Posterior vena cava (tissue), 2 donors: ENCODE results near the gene CHD2. TPM values are rescaled to one million over a fixed set of nuclear protein-coding genes. Genes with fewer than 3 reads are reported as not detected.

Experiments
- DNase-seq: peaks from one replicate; pipeline ENCODE4 v3.0.0-alpha.2; 2020; ENCODE audit warnings: low spot score
- intact Hi-C, 2 donors: fragments of 100-400 bp; cut with DNase I; formaldehyde crosslinking; loops; one replicate each; pipeline versions ENCODE4 v1.14.1 to v1.14.2; 2022 to 2023
- total RNA-seq, 2 donors: library from RNA; stranded (reverse); fragmentation: NEBNext Ultra II Directional; extraction: Animal tissue kit (Norgen Biotek cat#: 25700); gene quantifications; one replicate each; pipeline ENCODE4 v1.2.1, GENCODE V29; 2021
- donor health status: DM: yes; HTN: yes; CAD: no.
- donor health status: DM: yes; HTN: yes; CAD: no.

The CHD2 gene
- total RNA-seq, 2 donors from 2014 or later = 94.5 to 104 TPM

DNA sequence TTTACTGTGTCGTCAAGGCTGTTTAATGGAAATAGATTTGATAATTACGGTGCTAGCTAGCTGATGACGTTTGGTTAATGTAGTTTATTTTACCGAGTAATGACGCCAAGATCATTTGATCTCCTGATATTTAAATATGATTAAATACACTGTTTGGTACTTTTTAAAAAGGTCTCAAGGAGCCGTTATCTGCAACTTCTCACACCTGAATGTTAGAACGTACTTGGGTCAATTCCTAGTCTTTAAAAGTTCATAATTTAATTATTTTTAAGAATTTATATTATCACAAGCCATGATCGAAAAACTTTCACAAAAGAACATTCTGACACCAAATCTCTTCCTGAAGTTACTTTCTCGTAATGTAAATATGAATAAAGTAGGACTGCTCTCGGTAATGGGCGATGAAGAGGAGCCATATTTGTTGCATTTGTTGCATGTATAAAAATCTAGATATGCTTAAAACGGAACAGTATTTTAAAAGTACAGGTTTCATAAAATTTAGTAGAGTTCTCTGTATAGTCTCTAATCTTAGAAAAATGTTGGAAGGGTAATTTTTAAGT, 16.2 kb upstream of the CHD2 start:
- intact Hi-C loops = loop anchor here in 1 of 2 donors (5.0 kb wide), 2 partner anchors 52 to 77 kb away; no protein-coding TSS in a partner anchor
- DNase-seq = no peak

DNA sequence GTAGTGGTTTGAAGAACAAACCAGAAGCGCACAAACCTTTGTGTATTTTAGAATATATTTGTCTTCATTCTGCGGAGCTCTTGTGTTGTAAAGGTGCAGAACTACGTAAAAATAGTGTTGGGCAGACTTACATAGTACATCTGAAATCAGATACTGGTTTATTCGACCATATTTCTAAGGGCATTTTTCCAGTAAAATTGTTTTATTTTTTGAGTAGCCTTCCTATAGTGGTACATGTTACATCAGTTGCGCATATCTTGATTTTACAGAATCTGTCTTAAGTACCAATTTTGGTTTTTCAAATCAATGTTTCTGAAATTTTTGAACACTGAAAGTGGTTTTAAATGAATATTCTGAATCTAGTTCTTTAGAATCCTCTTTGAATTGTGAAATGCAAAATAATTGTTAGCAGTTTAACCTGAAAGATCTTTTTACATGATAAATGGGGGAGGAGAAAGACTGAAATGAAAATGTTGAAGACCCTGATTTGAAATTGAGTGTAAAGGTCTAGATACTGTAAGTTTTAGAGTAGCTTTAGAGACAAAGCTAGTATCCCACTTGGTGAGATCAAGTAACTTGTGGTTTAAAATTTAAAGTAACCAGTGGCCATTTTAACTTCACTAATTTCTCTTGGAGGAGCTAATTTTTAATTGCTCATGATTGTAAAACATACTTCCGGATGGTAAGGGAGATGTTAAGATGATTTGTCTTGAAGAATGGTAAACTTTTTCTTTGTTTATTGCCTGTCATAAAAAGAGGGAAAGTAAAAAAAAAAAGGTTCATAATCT, 15.5 kb upstream of the CHD2 start:
- intact Hi-C loops = loop anchor here in 1 of 2 donors (5.0 kb wide), 2 partner anchors 52 to 77 kb away; no protein-coding TSS in a partner anchor
- DNase-seq = no peak

DNA sequence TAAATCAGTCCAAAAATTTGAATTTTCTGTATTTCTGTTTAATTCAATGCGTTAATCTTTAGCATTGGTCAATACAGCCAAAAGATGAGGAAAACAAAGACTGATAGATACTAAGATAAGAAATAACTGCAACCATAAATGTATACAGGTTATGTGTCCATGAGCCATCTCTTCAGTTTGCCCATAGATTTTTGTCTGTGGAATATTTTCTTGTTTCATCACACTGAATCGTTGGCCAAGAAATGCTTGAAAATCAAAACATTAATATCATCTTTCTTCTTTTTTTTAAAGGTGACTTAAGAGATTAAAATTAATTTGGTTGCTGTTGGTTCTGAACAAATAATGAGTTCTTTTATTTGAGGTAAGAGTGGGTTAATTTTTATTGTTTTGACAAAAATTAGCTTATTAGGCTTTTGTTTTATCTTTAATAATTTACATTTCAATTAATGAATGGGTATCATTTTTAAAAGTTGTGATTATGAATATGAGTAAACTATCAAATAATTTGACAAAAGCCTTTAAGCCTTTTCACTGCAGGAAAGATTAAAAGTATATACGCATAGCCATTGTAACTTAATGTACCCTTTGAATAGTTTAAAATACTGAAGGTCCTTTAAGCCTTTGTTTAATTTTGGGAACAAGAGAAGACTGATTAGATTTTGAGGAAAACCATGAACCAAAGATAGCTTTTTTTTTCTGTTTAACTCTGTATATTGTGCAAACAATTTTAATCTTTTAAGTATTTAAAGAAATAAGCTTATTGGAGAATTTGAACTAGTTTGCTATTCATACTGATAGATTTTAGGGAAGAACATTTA, 14.7 kb upstream of the CHD2 start:
- intact Hi-C loops = no loop called here

DNA sequence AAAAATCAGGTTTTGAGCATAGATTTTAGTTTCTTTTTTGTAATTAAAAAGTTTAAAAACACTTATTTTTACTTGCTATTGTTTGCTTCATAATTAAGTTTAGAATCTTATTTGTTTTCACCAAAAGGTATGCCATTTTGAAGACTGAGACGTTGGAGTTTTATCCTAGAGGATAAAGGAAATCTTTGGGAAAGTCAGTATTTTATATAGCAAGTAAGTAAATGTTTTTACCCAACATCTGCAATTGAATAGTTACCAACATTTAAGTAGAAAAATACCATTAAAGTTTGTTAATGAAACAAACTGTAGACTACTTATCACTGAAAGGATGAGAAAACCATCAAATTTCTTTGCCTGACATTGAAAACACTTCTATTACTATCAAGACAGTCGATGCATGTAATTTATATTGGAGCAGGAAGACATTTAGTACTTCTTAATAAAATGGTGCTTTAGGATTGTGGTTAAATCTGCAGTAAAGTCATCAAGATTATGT, 14.0 kb upstream of the CHD2 start:
- DNase-seq = no peak
- intact Hi-C loops = no loop called here

More for the DNA sequence above, 14.7 kb upstream of the CHD2 start:
- DNase-seq = no peak

DNA sequence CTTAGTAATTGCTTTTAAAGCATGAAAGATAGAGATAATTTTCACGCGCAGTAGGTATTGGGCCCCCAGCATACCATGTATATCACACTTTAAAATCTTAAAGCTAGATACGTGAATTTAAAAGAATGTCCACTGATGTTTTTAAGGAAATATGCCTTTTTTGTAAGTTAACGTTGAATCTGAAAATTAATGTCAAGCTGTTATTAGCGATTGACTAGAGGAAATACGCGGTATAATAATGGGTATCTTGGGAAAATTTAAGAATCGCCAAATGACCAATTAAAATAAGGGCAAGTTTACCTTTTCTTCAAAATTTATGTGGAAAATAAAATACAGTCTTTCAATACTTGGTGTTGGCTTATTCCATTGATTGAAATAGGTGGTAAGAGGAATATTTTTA, 13.3 kb upstream of the CHD2 start:
- intact Hi-C loops = no loop called here
- no peak for DNase-seq

DNA sequence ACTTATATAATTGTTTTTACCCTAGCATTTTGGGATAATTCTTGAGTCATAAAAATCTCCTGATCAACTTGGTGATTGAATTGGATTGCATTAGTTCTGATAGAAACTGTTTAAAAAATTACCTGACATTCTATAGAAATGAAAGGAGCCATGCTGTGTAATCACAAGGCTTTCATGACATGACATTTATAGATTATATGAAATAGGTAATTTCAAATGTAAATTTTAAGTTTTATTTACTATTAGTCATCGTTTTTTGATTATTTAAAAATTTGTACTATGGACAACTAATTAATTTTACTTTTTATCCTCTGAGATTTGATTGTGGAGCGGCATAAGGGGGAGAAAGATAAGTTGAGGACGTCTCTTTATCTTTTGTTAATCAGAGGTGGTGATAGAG, 12.3 kb upstream of the CHD2 start:
- no peak for DNase-seq
- intact Hi-C loops = no loop called here

DNA sequence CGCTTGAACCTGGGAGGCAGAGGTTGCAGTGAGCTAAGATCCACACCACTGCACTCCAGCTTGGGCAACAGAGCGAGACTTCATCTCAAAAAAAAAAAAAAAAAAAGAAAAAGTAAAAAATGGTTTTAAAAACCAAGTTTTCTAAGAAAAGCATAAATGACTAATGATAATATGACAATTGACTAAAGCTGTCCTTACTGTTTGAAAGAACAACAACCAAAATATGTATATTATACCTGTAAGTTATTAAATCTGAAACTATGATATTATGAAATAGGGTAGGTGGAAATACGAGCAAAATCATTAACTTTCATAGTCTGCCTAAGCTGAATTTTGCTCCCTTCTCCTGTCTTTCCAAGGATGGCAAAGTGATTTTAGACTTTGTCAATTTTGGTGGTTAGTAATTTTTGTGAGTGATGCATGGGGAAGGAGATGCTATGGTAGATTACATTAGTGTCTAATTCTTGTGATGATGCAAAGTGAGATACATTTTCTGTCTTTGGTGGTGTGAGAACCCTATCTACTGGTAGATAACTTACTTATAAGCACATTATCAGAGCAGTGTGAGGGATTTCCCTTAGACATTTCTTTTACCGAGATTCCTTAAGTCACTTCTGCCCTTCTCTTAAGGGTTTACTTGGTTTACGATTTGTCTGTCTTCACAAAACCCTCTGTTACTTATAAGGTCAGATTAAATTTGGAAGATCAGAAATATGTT, 10.6 kb upstream of the CHD2 start:
- DNase-seq = no peak
- intact Hi-C loops = no loop called here

DNA sequence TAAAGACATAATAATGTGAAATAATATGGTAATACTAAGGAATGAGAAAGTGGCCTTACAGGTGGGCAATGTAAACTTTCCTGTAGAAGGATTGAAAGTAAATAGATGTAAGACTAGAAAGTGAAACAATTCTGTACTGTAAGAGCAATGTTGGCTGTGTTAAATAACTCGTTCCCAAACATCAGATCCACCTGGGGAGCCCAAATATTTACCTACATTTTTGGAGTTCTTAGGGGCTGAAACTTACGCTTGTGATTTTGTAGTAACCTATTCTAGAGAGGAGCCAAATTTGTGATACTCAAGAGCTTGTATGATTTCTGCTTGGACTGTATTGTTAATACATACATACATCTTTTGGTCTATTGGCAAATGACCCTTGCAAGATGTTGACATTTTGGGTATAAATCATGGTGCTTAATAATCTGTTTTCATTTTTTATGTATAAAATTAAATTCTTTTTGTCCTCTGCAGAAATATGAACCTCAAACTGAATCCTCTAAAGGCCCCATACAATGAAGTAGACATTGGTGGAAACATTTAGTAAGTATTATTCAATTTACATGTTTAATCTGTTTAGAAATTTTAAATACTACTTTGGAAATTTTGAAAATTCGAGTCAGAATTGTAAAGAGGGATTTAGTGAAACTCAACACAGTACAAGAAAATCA, 8.5 kb upstream of the CHD2 start:
- intact Hi-C loops = no loop called here
- DNase-seq = no peak

DNA sequence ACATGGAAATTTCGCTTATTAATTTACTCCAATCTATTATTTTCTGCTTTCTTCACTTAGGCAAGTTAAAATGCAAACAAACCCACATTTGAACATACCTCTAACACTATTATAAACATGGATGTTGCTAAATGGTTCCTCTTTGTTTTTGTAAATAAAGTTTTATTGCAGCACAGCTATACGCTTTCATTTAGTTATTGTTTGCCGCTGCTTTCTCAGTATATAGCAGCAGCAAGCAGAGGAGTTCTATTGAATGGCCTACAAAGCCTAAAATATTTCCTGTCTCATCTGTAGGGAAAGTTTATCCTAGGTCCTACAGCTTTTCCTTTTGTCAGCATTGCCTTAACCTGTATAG, 7.9 kb upstream of the CHD2 start:
- no peak for DNase-seq
- intact Hi-C loops = no loop called here

DNA sequence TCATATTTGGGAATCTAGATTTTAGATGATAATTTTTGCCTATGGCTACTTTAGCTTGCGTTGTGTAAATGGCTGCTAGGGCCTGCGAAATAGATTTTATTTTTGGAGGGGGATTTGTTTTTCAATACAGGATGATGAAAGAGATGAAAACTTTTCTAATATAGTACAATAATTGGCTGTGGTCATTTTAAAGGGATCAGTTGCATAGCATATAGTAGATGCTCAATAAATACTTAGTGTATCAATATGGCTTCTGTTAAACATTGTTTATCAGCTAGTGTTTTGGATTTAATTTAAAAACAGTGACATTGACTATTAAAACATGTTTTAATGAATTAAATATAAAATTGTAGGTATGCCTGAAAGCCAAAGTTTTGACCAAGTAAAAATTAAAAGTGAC, 6.9 kb upstream of the CHD2 start:
- intact Hi-C loops = no loop called here
- no peak for DNase-seq

DNA sequence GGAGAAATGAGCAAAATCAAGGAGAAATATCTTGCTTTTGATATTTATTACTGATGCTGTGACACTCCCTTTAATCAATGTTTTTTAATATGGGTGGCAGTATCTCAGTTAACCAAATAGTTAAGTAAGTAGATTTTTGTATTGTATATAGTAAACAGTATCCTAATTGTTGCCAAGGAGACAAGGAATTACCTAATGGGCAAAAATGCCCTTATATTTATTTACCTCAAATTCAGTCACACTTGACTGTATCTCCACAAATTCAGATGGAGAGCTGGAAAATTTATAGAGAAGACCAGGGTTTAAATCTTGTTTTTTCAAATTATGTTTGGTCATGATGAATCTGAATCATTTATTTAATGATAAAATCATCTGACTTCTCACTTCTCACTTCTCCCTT, 3.6 kb upstream of the CHD2 start:
- DNase-seq = no peak
- intact Hi-C loops = no loop called here

DNA sequence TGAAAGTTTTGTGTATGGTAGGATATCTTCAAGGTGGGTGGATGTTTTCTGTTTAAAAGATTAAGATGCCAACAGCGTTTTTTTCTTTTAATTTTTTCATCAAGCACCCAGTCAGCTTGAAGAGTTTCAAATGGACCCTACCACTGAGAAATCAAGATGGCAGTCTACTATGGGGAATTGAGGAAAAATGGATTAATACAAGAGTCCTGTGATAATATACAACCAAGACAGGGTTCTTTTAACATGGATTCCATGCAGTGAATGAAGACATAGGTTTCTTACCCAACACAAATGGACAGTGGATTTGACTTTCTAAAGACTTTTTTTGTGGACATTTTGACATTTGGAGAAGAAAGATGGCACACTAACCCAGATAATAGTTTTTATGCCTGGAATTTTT, 2.5 kb upstream of the CHD2 start:
- DNase-seq = no peak
- intact Hi-C loops = no loop called here

DNA sequence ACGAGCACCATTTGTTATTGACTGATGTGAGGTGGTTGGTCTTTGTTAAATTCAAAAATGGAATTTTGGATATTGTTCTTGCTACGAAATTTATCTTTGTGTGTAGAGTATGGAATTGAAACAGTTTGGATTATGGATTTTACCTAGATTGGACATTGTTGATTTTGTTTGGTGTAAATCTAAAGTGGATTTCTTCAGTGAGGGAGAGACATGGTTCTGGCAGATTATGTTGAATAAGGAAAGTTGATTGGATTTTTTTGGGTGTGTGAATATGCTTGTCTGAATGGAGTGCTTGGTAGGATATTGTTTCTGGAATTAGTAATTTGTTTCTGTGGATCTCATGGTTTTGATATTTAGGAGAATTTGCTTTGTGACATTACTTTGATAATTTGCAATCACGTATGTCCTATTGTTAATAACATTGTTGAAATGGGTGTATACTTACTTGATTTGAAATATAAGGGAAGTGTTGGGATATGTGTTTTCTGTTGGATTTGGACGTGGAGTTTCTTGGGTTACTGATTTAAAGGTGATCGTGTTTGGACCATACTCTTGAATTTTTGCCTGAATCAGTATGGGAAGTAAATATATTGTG, 1.0 kb upstream of the CHD2 start:
- intact Hi-C loops = no loop called here
- no peak for DNase-seq

DNA sequence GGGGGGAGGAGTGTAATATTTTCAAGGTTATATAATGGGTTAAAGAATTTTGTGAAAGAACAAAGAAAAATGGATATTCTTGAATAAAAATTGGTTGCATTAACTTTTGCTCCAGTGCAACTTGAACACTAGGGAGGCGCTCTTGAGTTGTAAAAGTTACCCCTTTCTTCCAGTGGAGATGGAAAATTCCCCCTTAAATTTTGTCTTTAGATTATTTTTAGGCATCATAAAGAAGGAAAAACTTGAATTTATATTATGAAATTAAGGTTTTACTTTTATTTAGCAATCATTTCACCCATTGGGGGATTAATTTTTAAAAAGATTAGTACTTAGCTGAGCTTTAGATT, 550 bp upstream of the CHD2 start:
- no peak for DNase-seq
- intact Hi-C loops = no loop called here

DNA sequence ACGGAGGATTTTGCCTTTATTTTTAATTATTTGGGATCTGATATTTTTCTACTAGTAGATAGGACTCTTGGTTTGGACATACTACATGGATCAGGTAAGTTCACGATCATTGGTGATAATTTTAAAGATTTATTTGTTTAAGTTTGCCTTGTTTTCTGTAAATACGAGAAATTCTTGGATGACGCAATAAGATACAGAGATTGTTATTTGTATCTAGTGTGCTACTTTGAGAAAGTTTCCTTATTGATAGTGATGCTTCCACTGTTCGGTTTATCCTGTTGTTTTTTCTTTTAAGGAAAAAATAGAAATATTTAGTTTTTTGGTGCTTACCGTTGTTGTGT, 577 bp downstream of the CHD2 start:
- intact Hi-C loops = loop anchor here (5.0 kb wide), 1 partner anchor 93 kb away; no protein-coding TSS in a partner anchor

DNA sequence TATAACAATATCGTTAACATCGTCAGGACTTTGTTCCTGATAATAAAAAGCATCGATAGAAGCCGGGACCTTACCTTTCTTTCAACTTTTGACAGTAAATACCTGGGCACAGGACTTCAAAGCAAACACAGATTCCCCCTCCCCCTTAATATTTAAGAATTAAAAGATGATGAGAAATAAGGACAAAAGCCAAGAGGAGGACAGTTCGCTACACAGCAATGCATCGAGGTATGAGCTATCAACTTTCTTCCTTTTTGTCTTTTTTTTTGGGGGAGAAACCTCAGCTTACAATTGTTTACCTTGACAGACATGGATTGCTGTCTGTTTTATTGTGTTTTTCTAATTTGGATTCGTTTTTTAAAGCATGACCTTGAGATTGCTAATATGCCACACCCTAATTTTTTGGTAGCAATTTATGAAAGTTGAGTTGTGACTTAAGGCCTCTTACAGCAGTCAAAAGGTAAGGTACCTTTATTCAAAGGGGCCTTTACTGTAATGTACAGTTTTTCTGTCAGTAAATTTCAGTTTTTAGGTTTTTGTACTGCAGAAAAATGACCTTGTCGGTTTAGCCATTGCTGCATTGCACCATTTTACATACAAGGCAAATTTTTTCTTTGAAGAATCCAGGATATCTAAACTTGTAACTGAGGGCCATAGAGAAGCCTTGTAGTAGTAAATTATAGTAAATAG, 1.1 kb downstream of the CHD2 start:
- intact Hi-C loops = loop anchor here (5.0 kb wide), 1 partner anchor 94 kb away; no protein-coding TSS in a partner anchor
- no peak for DNase-seq

More for the DNA sequence above, 577 bp downstream of the CHD2 start:
- no peak for DNase-seq

DNA sequence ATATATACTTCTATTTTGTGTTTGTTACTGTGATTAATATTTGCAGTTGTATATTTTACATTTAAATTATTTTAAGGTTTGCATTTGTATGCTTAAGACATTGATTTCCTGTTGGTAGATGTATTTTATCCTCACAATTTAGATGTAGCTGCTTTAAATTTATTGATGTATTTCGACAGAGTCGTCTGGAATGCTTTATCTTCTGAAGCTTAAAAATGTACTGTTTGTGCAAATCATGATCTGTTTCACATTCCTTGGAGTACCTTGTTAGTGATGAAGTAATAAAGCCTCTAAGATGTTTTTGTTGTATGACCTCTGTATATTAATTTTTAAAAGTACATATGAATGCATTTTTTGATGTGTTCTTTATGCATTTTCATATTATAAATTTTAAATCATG, 1.9 kb downstream of the CHD2 start:
- DNase-seq = no peak
- intact Hi-C loops = loop anchor here (5.0 kb wide), 1 partner anchor 95 kb away; no protein-coding TSS in a partner anchor
